IMR-90 (cell line): ENCODE data around the gene PHIP. TPM values are rescaled to one million over a fixed set of nuclear protein-coding genes. Genes with fewer than 3 reads are reported as not detected.

ENCODE experiments used
- ATAC-seq: fragments of 200-7000 bp; cut with Tn5 transposase; 2 replicates; pipeline ENCODE4 v1.9.1; 2020; ENCODE audit warnings: low read depth, mild to moderate bottlenecking, moderate library complexity
- BruUV-seq: library from RNA; stranded (reverse); fragments of 400-500 nt; replicated peaks from 2 replicates; lab custom pipeline; 2021; lab: Mats Ljungman, UMichigan
- CTCF ChIA-PET: fragments of 300-600 bp; formaldehyde crosslinking; extraction: SDS; loops from one replicate; lab custom pipeline; 2021; ENCODE audit warnings: antibody characterized with exemption; lab: Yijun Ruan, JAX
- POLR2A ChIA-PET: fragments of 300-600 bp; sonication (Branson Sonifier 250); formaldehyde crosslinking; loops from one replicate; lab custom pipeline; 2022; ENCODE audit warnings: antibody characterized with exemption; ENCODE audit not compliant: unreplicated experiment; lab: Charles Lee
- DNase-seq: peaks from one replicate; pipeline ENCODE4 v3.0.0; 2013
- H2AFZ ChIP-seq: replicated peaks from 2 replicates; pipeline ENCODE3; 2013; ENCODE audit warnings: low read length, mild to moderate bottlenecking; ENCODE audit not compliant: poor library complexity
- H2AK5ac ChIP-seq: 2 replicates; pipeline ENCODE4 v1.6.1; 2013; ENCODE audit warnings: low read depth, low read length, inconsistent platforms
- H2AK9ac ChIP-seq: replicated peaks from 2 replicates; pipeline ENCODE3; 2013; ENCODE audit warnings: mild to moderate bottlenecking, low read depth, low read length, moderate library complexity; ENCODE audit not compliant: poor library complexity
- H2BK120ac ChIP-seq: 2 replicates; pipeline ENCODE4 v1.6.1; 2013; ENCODE audit warnings: low read depth, low read length, inconsistent platforms
- H2BK15ac ChIP-seq: 3 replicates; pipeline ENCODE4 v1.6.1; 2013; ENCODE audit warnings: low read depth, low read length, inconsistent platforms
- H2BK20ac ChIP-seq: 2 replicates; pipeline ENCODE4 v1.6.1; 2013; ENCODE audit warnings: low read depth, mild to moderate bottlenecking, inconsistent platforms, low read length, moderate library complexity
- H2BK5ac ChIP-seq: 2 replicates; pipeline ENCODE4 v1.6.1; 2013; ENCODE audit warnings: mild to moderate bottlenecking, low read depth, low read length, inconsistent platforms; ENCODE audit not compliant: poor library complexity, severe bottlenecking
- H3K14ac ChIP-seq: replicated peaks from 2 replicates; pipeline ENCODE4 v1.6.1; 2013; ENCODE audit warnings: low read depth, low read length, inconsistent platforms
- H3K18ac ChIP-seq: 2 replicates; pipeline ENCODE4 v1.6.1; 2013; ENCODE audit warnings: low read depth, low read length, control low read depth
- H3K23ac ChIP-seq: 2 replicates; pipeline ENCODE4 v1.6.1; 2013; ENCODE audit warnings: low read depth, low read length, inconsistent platforms
- H3K27ac ChIP-seq: 2 replicates; pipeline ENCODE4 v1.5.1; 2013; ENCODE audit warnings: mild to moderate bottlenecking, control low read depth, low read length; ENCODE audit not compliant: insufficient read depth
- H3K27me3 ChIP-seq: 2 replicates; pipeline ENCODE4 v1.6.1; 2013; ENCODE audit warnings: low read length; ENCODE audit not compliant: control insufficient read depth, insufficient read depth
- H3K36me3 ChIP-seq: 2 replicates; pipeline ENCODE4 v1.6.1; 2013; ENCODE audit warnings: low read length, mixed read lengths; ENCODE audit not compliant: control insufficient read depth, insufficient read depth
- H3K4ac ChIP-seq: 2 replicates; pipeline ENCODE4 v1.6.1; 2013; ENCODE audit warnings: low read depth, low read length, inconsistent platforms
- H3K4me1 ChIP-seq: 2 replicates; pipeline ENCODE4 v1.6.1; 2013; ENCODE audit warnings: low read length, mixed read lengths; ENCODE audit not compliant: control insufficient read depth, insufficient read depth
- H3K4me2 ChIP-seq: 2 replicates; pipeline ENCODE4 v1.6.1; 2013; ENCODE audit warnings: low read depth, mild to moderate bottlenecking, control low read depth, low read length, moderate library complexity
- H3K4me3 ChIP-seq: 2 replicates; pipeline ENCODE4 v1.5.1; 2013; ENCODE audit warnings: low read depth, mild to moderate bottlenecking, control low read depth, low read length, moderate library complexity; ENCODE audit not compliant: insufficient read depth
- H3K56ac ChIP-seq: 2 replicates; pipeline ENCODE4 v1.6.1; 2013; ENCODE audit warnings: low read length, inconsistent platforms; ENCODE audit not compliant: insufficient read depth; ENCODE audit errors: extremely low read depth
- H3K79me1 ChIP-seq, 2 experiments: 2 replicates each; pipeline ENCODE4 v1.6.1; 2013; ENCODE audit warnings: low read length in 2 of 2, inconsistent platforms in 1 of 2, low read depth in 1 of 2
- H3K9ac ChIP-seq: 2 replicates; pipeline ENCODE4 v1.6.1; 2013; ENCODE audit warnings: low read depth, low read length, control low read depth
- H3K9me1 ChIP-seq: 2 replicates; pipeline ENCODE4 v1.6.1; 2013; ENCODE audit warnings: low read length, inconsistent platforms; ENCODE audit not compliant: insufficient read depth
- H3K9me3 ChIP-seq: 2 replicates; pipeline ENCODE4 v1.6.1; 2013; ENCODE audit warnings: low read length; ENCODE audit not compliant: control insufficient read depth, insufficient read depth
- H4K20me1 ChIP-seq: 2 replicates; pipeline ENCODE4 v1.6.1; 2013; ENCODE audit warnings: low read length, inconsistent platforms; ENCODE audit not compliant: insufficient read depth
- H4K5ac ChIP-seq: 2 replicates; pipeline ENCODE4 v1.6.1; 2013; ENCODE audit warnings: mild to moderate bottlenecking, low read depth, low read length, control low read depth
- H4K8ac ChIP-seq, 2 experiments: 2 replicates each; pipeline ENCODE4 v1.6.1; 2013; ENCODE audit warnings: low read depth in 2 of 2, low read length in 2 of 2, control low read depth in 1 of 2, inconsistent platforms in 1 of 2
- H4K91ac ChIP-seq: 2 replicates; pipeline ENCODE4 v1.6.1; 2013; ENCODE audit warnings: low read depth, low read length, inconsistent platforms; ENCODE audit not compliant: insufficient read depth
- BHLHE40 ChIP-seq: fragments of 150-350 bp; IDR thresholded peaks from 2 replicates; pipeline ENCODE4 v1.6.1; 2016; ENCODE audit warnings: mild to moderate bottlenecking, low read depth, low read length
- FOS ChIP-seq: fragments of 150-350 bp; IDR thresholded peaks from 2 replicates; pipeline ENCODE4 v1.6.1; 2016; ENCODE audit warnings: low read depth, low read length
- MAZ ChIP-seq: IDR thresholded peaks from 2 replicates; pipeline ENCODE4 v1.6.1; 2012; ENCODE audit warnings: low read depth, mild to moderate bottlenecking, low read length, improper control_type of control experiment, moderate library complexity, borderline replicate concordance
- MXI1 ChIP-seq: IDR thresholded peaks from 2 replicates; pipeline ENCODE4 v1.6.1; 2012; ENCODE audit warnings: low read depth, mild to moderate bottlenecking, low read length, moderate library complexity, borderline replicate concordance
- NFE2L2 ChIP-seq: fragments of 150-350 bp; IDR thresholded peaks from 2 replicates; pipeline ENCODE4 v1.6.1; 2016; ENCODE audit warnings: low read depth, mild to moderate bottlenecking, low read length
- SMC3 ChIP-seq: fragments of 150-350 bp; IDR thresholded peaks from 2 replicates; pipeline ENCODE4 v1.6.1; 2016; ENCODE audit warnings: low read depth, mild to moderate bottlenecking, antibody characterized with exemption, low read length, moderate library complexity
- WGBS, 2 experiments: methylation state at CpG; one replicate each; pipeline versions ENCODE4 v1.1.5 to v1.1.7; 2013; ENCODE audit warnings: missing lambda C conversion rate in 2 of 2; ENCODE audit not compliant: insufficient read length in 1 of 2; ENCODE audit errors: extremely low coverage in 2 of 2; 5-methylcytosine and 5-hydroxymethylcytosine counted together
- dilution Hi-C: fragments of 300-500 bp; cut with HindIII; formaldehyde crosslinking; loops from one replicate; pipeline ENCODE4 v1.14.3; 2018; ENCODE audit warnings: low sequenced_read_pairs; ENCODE audit not compliant: unreplicated experiment
- in situ Hi-C: fragments of 300-500 bp; cut with MboI; formaldehyde crosslinking; loops from 3 replicates; pipeline ENCODE4 v1.14.3; 2019; ENCODE audit warnings: low sequenced_read_pairs, inconsistent platforms, mixed read lengths
- intact Hi-C: fragments of 100-400 bp; cut with micrococcal nuclease; formaldehyde crosslinking; loops from 2 replicates; pipeline ENCODE4 v1.10.0; 2022
- polyA plus RNA-seq, 3 experiments: library from polyadenylated mRNA; depleted of rRNA; stranded (reverse); fragments of >200 nt; gene quantifications; 2 replicates each; pipeline ENCODE4 v1.2.3, GENCODE V29; 2012; ENCODE audit warnings: low replicate concordance in 1 of 3
- total RNA-seq: library from RNA; depleted of rRNA; stranded (reverse); fragments of >200 nt; gene quantifications from 2 replicates; pipeline ENCODE4 v1.2.3, GENCODE V29; 2012

PHIP gene
- total and polyA plus RNA-seq, 2 of the 4 experiments (the other 2 are of a cell fraction), result 3.4 to 20.4 TPM

DNA sequence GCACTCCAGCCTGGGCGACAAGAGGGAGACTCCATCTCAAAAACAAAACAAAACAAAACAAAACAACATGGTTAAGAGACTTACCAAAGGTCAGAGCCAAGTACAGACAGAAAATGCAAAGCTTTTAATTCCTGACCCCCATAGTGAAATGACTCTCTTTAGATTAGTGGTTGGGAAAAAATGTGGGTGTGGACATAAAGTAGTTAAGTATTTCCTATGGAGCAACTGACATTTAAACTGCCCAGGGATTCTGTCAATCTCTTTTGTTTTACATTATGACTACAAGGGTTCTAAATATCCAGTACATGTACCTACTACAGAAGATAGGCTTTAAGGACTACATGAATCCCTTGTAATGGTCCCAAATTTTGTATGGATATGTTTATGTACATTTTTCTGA lies 135.6 kb downstream of the PHIP start:
- no CpG with 5 or more reads among the region's 1 CpG for WGBS, 2 experiments
- no peaks in the 10 kb centered on the region for H3K27me3 ChIP-seq
- DNase-seq, result peak; percentile 15

More for the DNA sequence above, 135.6 kb downstream of the PHIP start:
- H4K20me1 ChIP-seq, result no peaks in the 10 kb centered on the region
- H2BK5ac ChIP-seq, result no peak overlapping the region
- H4K5ac ChIP-seq, result no peak overlapping the region
- H3K14ac ChIP-seq, result no peak overlapping the region; the same call in 1 of the 2 replicates
- no peak overlapping the region for H3K23ac ChIP-seq
- no peak overlapping the region for H3K4me3 ChIP-seq
- H2BK120ac ChIP-seq, result no peak overlapping the region
- H3K9me3 ChIP-seq, result no peaks in the 10 kb centered on the region
- intact Hi-C loops, result no loop called here
- no peak overlapping the region for H3K9ac ChIP-seq
- H4K91ac ChIP-seq, result no peak overlapping the region
- H2BK20ac ChIP-seq, result no peak overlapping the region
- no peaks in the 10 kb centered on the region for H3K4me1 ChIP-seq
- H2BK15ac ChIP-seq, result no peak overlapping the region
- no peak overlapping the region for H3K27ac ChIP-seq
- dilution Hi-C loops, result no loop called here
- H3K4me2 ChIP-seq, result no peak overlapping the region
- H2AFZ ChIP-seq, result no peak overlapping the region
- CTCF ChIA-PET, result no interaction called here
- H2AK5ac ChIP-seq, result no peak overlapping the region
- no TSS peak for BruUV-seq
- POLR2A ChIA-PET, result no interaction called here
- H3K36me3 ChIP-seq, result peaks cover 16% of the 10 kb centered on the region
- no peak overlapping the region for H3K18ac ChIP-seq
- no peak overlapping the region for H3K4ac ChIP-seq
- H3K79me1 ChIP-seq, result no peaks in the 10 kb centered on the region; a peak in 1 of 4 replicates
- H2AK9ac ChIP-seq, result no peak overlapping the region
- no peak overlapping the region for H4K8ac ChIP-seq
- no peaks in the 10 kb centered on the region for H3K9me1 ChIP-seq
- in situ Hi-C loops, result no loop called here
- ATAC-seq, result no peak; the same call in 1 of the 2 replicates
- TF ChIP-seq NFE2L2 (no peak), SMC3 (no peak), FOS (no peak), MAZ (no peak), BHLHE40 (no peak), MXI1 (no peak)
- no peak overlapping the region for H3K56ac ChIP-seq
